Globus pallidus (tissue), 1 donor: Measurements from ENCODE around the gene PGLYRP3.
"Not testable (repeated sequence)": the region's sequence is repeated elsewhere in the genome, so short reads cannot be mapped to it uniquely, and the experiment has no call there.

Source experiments
- DNase-seq: peaks from one replicate; pipeline ENCODE4 v3.0.0-alpha.2; 2015; ENCODE audit warnings: low spot score

PGLYRP3 gene

GRCh38 chr1:153348511-153349362, 36.0 kb upstream of the PGLYRP3 start, which contains the start of gene PGLYRP4:
PGLYRP4 (minus strand) TSS chr1:153348841; CDS start chr1:153347932, 909 bp downstream.
- DNase-seq = no peak

DNA sequence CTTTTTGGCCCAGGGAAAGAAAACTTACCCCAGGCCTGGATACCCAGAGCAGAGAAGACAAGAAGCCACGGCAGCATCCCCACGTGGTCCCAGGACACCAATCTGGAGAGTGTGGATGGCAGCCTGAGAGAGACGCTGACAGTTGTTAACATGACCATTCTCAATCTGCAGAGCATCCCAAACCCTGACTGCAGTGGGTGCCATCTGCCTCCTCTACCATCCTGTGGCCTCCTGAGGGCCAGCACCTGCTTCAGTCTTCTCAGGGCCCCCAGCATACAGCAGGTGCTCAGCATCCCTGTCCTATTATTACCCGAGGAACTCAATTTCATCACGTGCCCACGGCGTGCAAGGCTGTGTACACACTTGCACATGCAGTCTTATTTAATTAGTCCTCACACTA, 35.1 kb upstream of the PGLYRP3 start:
- no peak for DNase-seq

GRCh38 chr1:153347049-153347448, 34.3 kb upstream of the PGLYRP3 start:
- DNase-seq = not testable (repeated sequence)

GRCh38 chr1:153346077-153346723, 33.4 kb upstream of the PGLYRP3 start:
- no peak for DNase-seq

DNA sequence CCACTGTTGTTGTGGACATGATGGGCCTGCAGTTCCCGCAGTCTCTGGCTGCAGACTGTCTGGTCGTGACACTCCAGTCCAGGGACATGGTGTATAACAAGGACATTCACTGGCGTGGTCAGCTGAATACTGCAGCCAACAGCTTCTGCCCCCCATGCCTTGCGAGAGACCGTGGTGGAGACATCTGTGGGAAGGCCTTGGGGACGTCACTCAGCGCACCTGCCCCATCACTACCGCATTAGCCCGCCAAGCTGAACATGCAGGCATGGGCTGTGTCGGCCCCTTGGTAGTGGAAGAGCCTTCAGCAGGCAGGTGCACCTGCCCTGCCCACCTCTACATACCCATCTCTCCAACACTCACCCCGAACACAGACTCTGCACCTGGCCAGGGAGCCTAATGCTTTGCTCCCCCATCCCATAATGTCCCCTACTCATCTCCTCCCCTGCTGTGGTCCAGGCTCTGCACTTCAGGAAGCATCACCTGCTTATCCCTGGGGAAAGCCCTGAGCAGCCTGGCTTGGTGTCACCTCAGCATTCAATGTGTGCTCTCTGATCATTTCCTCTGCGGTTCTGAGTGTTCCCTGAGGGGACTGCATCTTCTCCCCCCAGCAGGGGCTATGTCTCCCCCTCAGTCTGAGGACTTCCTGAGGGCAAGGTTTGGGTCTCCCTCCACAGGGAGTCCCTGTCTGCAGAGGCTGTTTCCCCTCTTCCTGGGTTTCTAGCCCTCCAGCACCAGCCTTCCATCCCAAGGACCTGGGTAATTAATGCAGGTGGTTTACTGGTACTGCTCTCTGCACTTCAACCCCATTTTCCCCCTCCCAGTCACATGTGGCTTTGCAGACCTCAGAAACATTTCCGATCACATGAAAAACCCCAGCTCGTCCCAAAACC, 32.7 kb upstream of the PGLYRP3 start:
- no peak for DNase-seq

GRCh38 chr1:153344718-153345025, 31.9 kb upstream of the PGLYRP3 start:
- DNase-seq = no peak

GRCh38 chr1:153343811-153344717, 31.3 kb upstream of the PGLYRP3 start:
- DNase-seq = no peak

DNA sequence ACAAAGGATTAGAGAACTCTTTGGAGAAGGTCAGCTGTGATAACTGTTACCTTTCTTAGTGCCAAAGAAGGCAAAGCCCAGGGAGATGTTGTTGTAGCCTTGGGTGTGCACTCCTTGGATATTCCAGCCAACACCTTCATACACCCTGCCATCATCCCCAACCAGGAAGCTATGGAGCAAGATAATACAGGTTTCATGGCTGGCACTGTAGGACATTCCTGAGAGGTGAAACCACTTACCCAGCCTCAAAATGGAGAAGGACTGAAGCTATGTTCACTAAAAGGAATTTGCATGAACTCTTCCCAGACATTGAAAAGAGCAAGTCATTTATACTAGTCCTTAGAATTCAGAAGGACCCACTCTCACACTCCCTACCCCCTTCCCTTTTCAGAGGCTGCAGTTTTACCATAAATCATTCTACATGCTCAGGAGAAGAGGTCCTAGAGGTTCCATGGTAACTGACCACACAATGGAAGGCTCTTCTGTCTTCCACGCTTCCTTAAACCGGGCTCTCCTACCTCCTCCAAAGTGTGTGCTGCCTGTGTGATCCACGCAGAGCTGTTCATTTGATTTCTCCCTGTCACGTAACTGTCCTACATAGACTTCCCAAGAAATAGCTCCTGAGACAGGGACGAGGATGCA, 30.4 kb upstream of the PGLYRP3 start:
- DNase-seq = no peak

DNA sequence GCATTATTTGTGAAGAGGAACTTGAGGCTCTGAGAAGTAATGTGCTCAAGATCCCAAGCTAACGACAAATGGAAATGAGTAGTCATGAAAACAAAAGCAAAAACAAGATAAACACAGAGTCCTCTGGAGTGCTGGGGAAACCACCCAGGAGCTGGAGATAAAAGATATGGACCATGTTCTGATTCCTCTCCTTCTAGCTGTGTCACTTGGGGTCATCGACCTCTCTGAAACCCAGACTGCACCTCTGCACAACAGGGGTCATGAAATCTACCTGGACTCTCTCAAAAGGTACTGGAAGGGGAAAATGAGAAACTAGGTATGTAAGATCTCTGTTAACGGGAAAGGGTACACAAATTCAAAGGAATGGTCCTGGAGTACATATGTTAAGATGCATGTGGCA, 29.4 kb upstream of the PGLYRP3 start:
- DNase-seq = no peak

- no peak for DNase-seq
Observed at GRCh38 chr1:153341431-153341934, 28.7 kb upstream of the PGLYRP3 start.

DNA sequence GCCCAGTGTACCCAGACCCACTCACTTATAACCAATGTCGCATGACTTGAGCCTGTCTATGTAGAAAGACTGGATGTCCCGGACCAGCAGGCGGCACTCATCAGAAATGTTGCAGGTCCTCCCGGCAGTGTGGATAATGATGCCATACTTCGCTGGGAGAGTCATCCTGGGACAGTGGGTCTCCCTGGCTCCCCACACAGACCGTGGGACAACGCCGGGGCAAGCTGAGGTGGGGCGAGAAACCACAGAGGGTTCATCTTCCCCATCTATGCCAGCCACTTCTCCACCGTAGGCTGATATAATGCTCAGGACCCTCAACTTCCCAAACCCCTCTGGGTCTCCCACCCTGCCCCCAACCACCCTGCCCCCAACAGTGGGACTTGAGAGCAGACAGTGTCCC, 27.6 kb upstream of the PGLYRP3 start:
- no peak for DNase-seq

DNA sequence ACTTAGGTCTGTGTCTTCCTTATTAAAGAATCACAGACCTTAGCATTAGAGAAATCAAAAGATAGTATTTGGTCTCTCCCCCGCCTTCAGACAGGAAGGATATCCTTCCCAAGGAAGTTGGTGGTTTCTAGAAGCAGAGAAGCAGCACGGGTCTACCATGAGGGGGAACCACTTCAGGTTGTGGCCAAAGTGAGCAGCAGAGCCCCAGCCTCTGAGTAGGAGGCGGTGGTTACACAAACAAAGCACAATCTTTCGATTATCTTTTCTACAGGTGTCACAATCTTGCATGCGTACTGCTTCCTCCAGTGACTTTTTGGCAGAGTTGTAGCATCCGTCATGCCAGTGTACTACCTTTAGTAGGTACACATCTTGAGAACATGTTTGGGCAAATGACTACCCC, 27.1 kb upstream of the PGLYRP3 start:
- DNase-seq = no peak

DNA sequence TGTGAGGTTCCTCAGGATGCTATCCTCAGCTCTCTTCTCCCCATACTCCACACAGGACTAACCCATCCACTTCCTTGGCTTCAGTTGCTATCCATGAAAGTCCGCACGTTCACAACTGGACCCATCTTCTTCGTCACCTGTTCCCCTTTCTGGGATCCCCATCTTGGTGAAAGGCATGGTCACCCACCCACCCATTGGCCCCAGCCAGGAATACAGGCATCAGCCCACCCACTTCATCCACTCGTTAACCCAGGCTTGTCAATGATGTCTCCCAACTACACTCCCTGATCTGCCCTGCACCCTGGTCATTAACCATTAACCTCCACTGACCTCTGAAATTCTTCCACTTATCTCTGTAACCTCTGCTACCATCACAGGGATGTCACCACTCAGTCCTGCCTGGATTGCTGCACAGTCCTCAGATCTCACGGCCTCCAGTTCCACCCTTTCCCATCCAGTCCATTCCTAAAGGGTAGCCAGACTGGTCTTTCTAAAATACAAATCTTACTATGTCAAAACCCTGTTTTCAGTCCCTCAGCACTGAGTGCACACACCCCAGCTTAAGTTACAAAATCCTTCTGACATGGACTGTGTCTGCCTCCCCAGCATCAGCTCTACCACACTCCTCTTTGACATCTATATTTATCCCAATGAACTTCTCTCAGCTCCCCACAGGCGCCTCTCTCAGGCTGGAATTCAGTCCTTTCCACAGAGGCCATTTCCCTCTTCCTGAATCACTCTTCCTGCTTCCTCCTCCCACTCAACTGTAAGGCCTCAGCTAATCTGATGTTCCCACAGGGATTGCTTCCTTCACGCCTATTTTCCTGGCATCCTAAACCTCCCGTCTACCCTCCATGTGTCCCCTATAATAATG, 25.5 kb upstream of the PGLYRP3 start:
- no peak for DNase-seq

GRCh38 chr1:153336650-153337049, 23.9 kb upstream of the PGLYRP3 start:
- DNase-seq = no peak

- no peak for DNase-seq
Observed at GRCh38 chr1:153333902-153334301, 21.1 kb upstream of the PGLYRP3 start.

GRCh38 chr1:153324912-153325311, 12.2 kb upstream of the PGLYRP3 start:
- DNase-seq = peak; percentile 71

- DNase-seq = no peak
Observed at GRCh38 chr1:153322568-153322967, 9.8 kb upstream of the PGLYRP3 start.

GRCh38 chr1:153318145-153318544, 5.4 kb upstream of the PGLYRP3 start:
- not testable (repeated sequence) for DNase-seq

DNA sequence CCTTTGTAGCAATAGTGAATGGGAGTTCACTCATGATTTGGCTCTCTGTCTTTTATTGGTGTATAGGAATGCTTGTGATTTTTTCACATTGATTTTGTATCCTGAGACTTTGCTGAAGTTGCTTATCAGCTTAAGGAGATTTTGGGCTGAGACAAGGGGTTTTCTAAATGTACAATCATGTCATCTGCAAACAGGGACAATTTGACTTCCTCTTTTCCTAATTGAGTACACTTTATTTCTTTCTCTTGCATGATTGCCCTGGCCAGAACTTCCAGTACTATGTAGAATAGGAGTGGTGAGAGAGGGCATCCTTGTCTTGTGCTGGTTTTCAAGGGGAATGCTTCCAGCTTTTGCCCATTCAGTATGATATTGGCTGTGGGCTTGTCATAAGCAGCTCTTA, 3.3 kb upstream of the PGLYRP3 start:
- DNase-seq = not testable (repeated sequence)

DNA sequence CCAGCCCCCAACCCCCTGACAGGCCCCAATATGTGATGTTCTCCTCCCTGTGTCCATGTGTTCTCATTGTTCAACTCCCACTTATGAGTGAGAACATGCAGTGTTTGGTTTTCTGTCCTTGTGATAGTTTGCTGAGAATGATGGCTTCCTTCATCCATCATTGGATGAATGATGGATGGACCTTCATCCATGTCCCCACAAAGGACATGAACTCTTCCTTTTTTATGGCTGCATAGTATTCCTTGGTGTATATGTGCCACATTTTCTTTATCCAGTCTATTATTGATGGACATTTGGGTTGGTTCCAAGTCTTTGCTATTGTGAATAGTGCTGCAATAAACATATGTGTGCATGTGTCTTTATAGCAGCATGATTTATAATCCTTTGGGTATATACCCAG, 1.6 kb upstream of the PGLYRP3 start:
- not testable (repeated sequence) for DNase-seq
